GM18870 (cell line): Measurements from ENCODE around the gene ALDH1L1.
"Not testable (repeated sequence)": the region's sequence is repeated elsewhere in the genome, so short reads cannot be mapped to it uniquely, and the experiment has no call there.

Experiments used
- ATAC-seq: cut with Tn5 transposase; IDR thresholded peaks from one replicate; pipeline ENCODE4 v1.9.1; 2021; ENCODE audit warnings: moderate library complexity; ENCODE audit not compliant: unreplicated experiment

Gene ALDH1L1

DNA sequence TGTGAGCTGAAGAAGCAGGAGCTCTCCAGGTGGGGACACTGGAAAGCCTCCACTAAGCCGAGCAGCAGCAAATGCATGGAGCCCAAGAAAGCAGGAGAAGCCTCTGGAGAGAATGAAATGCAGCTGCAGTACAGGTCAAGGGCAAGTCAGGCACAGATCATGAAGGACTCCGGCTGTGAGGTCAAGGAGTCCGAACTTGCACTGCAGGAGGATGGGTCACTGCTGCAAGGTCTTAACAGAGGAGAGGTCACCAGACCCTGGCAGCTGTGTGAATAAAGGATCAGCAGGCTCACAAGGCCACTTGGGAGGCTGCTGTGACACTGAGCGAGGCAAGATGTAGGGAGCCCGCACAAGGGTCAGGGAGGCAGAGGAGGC is 71.7 kb downstream of the ALDH1L1 start:
- no peak for ATAC-seq

DNA sequence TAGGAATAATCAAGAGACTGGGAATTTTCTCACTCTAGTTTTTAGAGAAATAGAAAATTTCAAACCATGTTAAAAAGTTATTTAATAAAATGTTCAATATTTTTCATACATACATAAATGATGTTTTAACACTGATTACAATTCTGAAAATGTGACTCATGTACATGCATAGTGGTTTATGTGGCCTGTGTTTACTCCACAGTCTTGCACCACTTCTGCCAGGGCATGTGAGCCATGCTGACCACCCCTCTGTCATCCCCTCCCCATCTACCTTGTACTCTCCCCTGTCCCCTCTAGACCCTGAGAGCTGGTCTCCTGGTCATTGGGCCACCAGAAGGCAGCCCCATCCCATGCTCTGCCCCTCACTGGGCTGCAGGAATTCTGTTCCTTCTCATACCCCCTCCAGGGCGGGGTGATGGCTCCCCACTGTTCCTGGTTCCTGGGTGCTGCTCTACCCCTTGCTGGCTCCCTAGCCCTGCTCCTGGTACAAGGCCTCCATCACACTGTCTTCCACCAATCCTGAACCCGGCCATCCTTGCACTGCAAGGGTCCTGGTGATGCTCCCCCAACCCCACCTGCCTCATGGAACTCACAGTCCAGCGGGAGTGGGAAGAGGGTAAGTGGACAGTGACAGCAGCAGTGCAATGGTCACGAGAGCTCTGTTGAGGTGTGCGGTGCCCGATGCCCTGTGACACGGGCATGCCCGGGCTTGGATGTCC is 72.3 kb downstream of the ALDH1L1 start:
- no peak for ATAC-seq

DNA sequence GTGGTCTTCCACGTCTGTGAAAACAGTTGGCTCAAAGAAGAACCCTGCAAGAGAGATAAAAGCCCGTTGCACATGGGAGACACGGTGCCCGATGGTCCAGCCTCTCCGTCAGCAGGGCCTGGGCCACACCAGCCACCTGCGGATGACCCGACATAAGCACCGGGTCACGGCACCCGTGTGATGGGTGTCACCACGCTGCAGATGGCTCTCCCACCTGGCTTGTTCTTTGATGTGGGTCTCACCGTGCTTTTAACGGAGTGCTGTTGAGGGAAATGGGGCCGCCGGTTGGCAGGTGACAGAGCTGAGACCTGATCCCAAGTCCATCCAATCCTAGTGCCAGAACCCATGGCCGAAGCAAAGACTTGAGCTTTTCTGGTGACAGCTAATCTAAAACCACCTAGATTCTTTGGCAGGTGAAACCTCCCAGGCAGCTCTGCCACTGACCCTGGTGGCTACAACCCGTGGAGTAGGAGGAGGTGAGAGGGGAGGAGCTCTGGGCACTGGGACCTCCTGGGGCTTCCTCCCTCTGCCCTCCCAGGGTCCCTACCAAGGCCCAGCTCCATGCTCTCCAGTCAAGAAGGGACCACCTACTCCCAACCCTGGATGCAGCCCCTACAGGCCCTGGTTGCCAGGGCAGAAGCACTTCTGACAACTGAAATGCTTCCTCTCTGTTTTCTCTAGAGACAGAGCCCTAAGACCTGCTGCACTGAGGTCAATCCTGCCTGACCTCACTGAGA is 73.0 kb downstream of the ALDH1L1 start:
- no peak for ATAC-seq

DNA sequence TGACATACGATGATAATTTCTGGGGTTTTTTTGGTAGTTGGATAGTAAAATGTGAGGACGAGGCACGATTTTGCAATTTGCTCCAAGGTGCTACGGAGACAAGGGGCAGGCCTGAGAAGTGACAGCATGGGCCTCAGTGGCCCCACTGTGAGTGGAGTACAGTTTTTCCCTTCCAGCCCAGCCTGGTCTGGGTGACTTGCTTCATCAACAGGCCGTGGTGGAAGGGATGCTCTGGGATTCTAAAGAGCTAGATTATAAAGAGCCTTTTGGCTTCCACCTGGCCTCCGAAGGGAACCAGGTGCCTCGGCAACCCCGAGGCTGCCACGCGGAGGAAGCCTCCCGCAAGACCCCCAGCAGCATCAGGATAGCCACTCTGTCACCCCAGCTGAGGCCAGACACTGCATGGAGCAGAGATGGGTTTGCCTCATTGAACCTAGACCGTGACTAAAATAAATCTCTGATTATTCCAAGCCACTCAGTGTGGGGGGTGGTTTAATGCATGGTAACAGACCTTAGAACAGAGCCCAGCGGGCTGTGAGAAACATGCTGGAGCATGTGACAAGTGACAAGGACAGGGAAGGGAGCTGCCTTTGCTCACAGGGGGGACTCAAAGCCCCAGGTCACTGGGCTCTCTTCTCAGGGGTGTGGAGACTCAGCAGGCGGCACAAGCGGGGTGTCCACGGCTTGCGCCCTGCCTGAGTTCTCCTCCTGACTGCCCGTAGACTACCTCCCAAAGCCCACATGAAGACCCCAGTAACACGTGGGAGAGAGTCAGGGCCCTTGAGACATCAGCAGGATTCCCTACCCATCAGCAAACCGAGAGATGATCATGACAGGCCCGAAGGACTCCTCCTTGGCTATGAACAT is 73.8 kb downstream of the ALDH1L1 start:
- no peak for ATAC-seq

DNA sequence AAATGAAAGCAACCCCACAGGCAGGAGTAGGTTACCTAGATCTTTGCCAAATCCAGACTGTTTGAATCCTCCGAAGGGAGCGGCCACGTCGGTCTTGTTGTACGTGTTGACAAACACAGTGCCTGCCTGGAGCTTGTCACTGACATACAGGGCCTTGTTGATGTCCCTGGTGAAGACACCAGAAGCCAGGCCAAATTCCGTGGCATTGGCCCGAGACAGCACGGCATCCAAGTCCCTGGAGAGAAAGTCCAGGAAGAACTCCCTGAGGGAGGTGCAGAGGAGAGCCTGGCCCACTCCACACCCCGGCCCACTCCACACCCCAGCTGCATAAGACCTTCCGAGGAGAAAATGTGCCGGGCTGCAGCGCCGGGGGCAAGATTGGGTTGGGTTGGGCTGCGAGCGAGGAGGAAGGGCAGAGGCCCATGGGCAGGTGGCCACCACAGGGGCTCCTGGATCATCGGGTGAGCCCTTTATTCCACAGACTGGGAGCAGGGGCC is 74.6 kb downstream of the ALDH1L1 start:
- no peak for ATAC-seq

DNA sequence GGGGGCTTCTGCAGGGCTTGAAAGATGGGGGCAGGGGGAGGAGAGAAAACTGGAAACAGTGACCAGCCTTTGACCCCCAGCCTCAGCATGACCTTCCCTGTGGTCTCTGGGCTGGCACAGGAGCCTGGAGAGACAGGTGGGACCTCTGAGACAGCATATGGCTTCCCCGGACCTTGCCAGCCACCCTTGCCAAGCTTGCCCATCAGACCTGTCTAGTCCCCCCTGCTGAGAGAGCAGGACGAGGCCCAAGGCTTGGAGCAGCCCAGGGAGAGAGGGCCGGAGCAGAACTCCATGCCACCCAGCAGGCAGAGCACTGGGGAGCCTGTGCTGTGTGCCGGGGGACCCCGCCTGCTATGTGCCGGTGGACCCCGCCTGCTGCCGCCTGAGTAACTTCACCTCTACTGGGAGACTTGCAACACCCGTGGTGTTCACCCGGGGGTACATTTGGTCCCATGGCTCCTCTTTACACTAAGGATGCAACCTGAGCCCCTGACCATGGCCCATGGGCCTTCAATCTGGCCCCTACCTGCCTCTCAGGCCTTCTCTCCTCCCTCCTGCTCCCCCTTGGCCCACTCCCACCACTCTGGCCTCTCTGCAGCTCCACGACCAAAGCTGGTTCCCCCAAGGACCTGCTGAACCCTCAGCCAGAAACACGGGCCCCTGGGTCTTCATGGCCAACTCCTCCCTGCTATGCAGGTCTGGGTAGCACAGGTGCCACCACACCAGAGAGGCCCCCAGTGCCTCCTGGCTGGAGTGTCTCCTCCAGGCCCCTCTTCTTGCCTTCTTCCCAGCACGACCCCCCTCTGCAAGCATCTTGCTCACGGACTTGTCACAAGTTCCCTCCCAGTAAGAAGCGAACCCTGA is 75.4 kb downstream of the ALDH1L1 start:
- no peak for ATAC-seq

DNA sequence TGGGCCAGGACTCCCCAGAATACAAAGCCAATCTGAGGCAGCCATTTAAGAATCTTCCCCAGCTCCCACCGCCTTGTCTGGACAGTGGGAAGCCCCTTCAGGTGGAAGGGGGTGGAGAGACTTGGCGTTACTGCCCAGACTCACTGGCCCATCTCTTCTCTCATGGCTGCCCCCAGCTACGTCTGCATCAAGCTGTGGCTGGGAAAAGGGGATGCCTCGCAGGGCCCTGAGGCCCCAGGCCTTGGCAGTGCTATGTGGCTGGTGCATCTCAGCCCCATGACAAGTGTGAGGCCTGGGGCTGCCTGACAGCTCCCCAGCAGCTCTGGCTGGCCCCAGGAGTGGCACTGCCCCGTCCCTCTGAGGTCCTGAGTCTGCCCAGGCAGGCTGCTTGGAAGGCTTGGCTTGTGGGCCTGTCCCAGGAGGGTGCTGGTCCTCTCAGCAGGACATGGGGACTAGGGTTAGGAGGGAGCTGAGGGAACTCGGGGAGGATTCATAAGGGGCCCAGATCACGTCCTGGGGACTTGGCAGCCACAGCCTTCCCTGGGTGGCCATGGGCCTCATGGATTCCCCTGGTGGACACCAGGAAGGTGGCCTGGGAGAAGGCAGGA is 76.3 kb downstream of the ALDH1L1 start:
- no peak for ATAC-seq

DNA sequence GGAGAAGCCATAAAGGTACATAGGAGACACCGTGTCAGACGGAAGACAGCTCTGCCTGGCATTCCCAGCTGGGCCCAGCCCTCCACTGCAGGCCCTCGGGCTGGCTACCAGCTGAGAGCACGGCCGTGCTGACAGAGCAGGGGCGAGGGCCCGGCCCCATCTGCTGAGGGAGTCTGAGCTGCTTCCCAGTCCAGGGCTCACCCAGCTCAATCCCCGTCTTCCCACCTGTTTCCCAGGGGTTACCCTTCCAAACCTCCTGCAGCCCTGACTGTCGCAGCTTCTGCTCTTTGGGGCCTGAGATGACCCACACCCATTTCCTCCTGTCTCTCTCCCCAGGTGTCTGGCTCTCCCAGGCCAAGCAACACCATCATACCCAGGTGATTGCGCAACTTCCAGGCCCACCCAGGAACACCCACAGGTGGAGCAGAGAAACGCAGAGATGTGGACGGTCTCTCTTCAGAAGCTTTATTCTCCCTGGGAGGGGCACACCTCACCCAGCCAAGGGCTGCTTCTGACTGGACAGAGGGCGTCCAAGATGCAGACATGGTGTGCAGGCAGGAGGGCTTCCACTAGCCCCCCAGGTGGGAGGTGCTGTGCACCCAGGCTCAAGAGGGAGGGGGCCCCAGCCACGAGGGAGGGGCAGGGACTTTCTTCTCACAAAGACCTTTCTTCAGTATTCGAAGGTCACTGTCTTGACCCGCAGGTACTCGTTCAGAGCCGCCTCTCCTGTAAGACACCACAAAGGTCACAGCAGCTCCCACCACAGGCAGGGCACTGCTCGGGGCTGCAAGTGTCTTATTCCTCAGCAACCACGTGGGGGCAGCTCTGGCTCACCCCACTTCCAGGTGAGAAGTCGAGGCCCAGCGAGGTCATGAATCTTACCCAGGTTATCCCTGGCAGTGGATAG is 77.0 kb downstream of the ALDH1L1 start:
- ATAC-seq, result no peak

DNA sequence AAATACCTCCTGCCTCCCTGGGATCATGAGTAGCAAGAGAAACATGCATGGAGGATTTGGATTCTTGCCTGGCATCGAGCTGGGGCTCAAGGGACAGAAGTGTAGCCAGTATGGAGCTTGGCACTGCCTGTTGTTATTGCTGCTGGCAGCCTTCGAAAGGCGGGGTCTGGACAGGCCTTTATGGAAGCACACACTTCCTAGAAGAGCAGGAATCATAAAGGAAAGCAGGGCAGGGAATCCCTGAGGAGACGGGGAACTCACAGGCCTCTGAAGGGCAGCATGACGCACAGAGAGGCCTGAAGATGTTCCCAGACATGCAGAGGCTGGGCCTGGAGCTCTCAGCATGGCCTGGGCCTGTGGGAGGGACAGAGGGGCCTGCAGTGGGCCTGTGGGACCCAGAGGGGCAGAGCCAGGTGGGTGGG is 77.8 kb downstream of the ALDH1L1 start:
- ATAC-seq, result no peak

DNA sequence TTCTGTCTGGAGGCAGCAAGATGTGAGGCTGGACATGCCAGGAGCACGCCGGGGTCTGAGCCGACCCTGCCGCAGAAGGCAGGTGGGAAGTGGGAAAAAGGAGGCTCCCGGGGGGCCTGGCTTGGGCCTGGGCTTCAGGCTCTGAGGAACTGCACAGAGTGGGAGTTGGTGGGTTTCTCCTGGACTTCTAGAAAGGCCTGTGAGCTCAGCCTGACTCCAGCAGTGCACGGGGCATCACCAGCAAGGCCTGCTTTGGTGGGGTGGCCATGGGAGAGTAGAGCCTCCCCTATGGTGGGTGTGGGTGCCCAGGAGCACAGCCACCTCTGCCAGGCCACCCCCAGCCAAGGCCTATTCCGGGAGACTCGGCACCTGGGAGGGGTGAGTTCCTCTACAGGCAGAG is 78.4 kb downstream of the ALDH1L1 start:
- no peak for ATAC-seq

DNA sequence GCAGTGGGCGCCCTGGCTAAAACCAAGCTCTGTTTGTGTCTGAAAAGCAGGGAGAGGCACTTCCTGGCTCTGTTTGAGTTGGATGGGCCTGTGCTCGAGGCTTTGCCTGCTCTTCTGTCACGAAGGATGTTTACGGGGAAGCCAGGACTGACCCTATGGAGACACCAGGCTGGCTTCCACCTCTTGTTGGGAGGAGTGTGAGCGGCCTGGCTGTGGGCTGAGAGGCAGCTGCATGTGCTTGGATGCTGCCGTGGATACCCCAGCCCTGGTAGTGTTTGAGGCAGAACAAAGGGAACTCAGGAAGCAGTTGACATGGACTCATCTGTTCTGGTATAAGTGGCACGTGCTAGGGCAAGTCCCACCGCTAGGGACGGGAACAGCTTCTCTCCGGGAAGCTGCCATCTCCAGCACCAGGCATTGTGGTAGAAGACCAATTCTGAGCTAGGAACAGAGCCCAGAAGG is 78.8 kb downstream of the ALDH1L1 start:
- no peak for ATAC-seq

DNA sequence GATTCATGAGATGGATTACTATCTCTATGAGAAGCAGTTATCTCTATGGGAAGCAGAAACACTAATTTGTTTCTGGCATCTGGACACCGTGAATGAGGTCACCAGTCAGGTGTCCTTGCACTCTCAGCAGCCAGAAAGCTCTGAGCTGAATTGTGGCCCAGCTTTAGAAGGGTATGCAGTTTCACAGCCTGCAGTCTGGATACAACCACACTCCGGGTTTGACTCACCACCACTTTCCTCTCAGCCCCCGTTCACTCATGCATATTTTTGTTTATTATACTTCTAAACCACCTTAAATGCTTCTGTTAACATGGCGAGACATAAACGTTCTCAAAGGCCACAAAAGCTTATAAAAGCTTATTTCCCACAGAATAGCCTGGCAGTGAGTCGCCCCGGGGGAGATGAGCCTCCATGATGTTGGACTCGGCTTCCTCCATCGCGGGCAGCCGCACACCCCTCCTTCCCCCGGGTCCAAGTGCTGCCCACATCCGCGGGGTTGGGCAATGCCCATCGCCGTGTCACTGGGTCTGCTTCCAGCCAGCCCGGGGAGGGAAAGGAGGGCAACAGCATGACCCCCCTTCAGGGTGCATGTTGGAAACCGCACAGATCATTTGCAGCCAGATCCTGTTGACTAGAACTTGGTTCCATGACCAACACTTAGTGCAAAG is 79.6 kb downstream of the ALDH1L1 start:
- ATAC-seq, result no peak

DNA sequence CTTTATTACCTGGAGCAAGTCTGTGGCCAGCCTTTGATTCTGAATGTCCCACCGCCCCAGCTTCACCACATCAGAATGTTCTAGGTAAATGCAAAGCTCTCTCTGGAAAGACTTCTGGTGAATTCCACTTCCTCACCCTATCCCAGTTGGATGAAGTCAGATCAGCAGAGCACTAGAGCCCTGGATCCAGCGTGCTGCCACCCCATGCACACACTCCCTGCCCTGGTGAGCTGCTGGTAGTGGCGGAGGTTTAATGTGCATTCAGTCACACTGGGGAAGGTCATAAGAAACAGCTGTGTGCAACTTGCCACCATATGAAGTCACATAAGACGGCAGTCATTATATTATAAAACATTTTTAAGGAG is 80.1 kb downstream of the ALDH1L1 start:
- no peak for ATAC-seq

DNA sequence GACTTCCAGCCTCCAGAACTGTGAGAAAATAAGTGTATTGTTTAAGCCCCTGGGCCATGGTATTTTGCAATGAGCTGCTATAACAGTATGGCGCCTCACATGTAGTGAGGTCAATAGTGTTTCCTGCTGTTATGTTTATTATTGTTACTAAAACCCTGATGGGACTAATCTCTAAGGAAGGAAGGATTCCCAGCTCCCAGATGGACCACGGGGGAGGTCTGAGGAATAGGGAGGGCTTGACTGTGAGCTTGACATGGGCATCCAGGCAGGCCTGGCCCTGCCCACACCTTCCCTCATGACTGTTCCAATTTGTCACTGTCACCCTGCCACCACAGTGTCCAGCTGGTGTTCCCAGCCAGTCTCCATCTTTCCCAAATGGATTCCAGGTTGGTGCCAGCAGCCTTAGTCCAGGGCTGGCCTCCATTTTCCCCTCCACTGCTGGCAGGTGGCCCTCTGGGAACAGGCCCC is 82.0 kb downstream of the ALDH1L1 start:
- no peak for ATAC-seq

DNA sequence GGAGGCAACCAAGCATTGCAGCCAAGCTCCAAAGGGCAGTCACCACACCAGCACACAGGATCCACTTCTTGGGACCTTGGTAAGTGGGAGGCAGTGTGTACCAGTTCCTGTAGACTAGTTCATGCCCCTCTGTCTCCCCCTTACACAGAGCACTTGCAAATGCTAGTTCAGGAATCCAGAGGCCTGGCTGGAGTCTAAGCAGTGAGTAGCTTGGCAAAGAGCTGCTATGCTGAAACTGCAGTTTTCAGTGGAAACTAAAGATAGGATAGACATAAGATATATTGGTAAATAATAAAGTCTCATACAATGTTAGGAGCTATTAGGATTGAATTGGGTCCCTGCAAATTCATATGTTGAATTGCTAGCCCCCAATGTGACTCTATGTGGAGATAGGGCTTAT is 82.6 kb downstream of the ALDH1L1 start:
- ATAC-seq, result no peak

DNA sequence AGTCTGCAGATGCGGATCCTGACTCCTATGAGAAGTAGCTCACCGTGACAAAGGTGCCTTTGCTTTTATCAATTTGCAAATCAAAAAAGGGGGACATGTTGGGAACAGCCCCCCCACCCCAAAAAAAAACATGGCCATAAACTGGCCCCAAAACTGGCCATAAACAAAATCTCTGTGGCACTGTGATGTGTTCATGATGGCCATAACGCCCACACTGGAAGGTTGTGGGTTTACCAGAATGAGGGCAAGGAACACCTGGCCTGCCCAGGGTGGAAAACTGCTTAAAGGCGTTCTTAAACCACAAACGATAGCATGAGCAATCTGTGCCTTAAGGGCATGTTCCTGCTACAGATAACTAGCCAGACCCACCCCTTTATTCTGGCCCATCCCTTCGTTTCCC is 84.1 kb downstream of the ALDH1L1 start:
- ATAC-seq, result not testable (repeated sequence)

DNA sequence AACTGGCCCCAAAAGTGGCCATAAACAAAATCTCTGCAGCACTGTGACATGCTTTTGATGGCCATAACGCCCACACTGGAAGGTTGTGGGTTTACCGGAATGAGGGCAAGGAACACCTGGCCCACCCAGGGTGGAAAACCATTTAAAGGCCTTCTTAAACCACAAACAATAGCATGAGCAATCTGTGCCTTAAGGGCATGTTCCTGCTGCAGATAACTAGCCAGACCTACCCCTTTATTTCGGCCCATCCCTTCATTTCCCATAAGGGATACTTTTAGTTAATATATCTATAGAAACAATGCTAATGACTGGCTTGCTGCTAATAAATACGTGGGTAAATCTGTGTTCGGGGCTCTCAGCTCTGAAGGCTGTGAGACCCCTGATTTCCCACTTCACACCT is 88.3 kb downstream of the ALDH1L1 start:
- ATAC-seq, result not testable (repeated sequence)

DNA sequence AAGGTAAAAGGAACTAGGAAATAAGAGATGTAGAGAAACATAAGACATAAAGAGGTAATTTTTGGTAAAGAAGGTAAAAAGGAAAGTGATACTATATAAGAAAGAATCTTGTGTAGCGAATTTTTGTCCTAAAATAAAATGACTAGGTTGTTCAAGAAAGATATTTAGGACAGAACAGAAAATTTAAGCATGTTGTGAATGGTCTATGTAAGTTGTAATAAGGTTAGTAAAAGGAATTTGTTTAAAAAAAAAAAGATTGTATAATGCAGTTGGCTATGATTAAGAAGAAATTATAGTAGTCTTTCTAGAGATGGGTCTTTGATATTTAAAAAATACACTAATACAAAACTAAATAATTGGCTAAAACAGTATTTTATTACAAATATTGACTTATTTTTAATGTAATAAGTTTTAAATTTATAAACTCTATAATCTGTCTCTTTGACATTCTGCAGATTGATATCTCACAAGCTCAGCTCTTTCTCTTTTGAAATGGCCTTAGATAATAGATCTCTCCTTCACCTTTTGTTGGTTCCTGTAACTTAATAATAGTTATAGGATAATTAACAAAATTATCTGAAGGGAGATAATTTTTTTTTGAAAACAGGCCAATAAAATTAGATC is 92.7 kb downstream of the ALDH1L1 start:
- no peak for ATAC-seq
